GM18499 (cell line): ENCODE measurements around the gene S100A12.

Experiments used
- ATAC-seq: cut with Tn5 transposase; IDR thresholded peaks from one replicate; pipeline ENCODE4 v1.9.1; 2021; ENCODE audit warnings: moderate number of reproducible peaks; ENCODE audit not compliant: insufficient read depth, unreplicated experiment

S100A12 gene

GRCh38 chr1:153339802-153340201 is 35.6 kb downstream of the S100A12 start:
- no peak for ATAC-seq

- ATAC-seq, result no peak
Observed at GRCh38 chr1:153337980-153338853, 37.2 kb downstream of the S100A12 start.

- no peak for ATAC-seq
Observed at GRCh38 chr1:153336650-153337049, 38.8 kb downstream of the S100A12 start.

GRCh38 chr1:153333902-153334301 is 41.5 kb downstream of the S100A12 start:
- no peak for ATAC-seq

- ATAC-seq, result no peak
Observed at GRCh38 chr1:153324912-153325311, 50.5 kb downstream of the S100A12 start.
